ENCODE measurements around the gene ANKFY1.

ANKFY1 gene

DNA sequence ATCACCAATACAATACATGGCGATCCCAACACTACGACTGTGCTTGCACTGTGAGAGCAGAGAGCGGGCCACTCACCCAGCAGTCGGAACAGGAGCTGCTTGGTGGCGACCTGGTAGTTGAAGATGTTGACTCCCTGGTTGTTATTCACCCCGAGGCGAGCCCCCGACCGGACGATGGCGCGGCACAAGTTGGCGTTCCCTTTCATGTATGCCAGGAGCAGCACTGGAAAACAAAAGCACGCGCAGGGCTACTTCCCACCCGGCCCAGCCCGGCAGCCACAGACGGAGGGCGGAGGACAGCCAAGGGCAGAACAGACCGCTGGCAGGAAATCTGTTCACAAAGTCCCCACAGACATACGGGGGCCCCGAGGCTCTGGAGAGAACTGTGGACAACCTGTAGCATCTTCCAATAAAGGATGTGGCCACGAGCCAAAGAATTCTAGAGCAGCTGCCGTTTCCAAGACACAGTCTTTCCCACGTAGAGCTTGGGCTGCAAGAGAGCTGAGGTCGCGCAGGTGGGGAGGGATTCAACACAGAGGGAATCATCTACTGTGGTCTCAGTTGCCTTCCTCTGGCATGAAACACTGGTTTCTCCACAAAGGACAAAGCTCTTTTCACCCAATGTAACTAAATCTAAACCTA lies 93.0 kb downstream of the ANKFY1 start:
- TF ChIP-seq ZNF274 (IDR thresholded peaks at IDR 0.05; ENCODE audit: low read depth, low read length) = no peak
- H3K4me3 ChIP-seq (ENCODE audit: low read length) = no peak overlapping the region

DNA sequence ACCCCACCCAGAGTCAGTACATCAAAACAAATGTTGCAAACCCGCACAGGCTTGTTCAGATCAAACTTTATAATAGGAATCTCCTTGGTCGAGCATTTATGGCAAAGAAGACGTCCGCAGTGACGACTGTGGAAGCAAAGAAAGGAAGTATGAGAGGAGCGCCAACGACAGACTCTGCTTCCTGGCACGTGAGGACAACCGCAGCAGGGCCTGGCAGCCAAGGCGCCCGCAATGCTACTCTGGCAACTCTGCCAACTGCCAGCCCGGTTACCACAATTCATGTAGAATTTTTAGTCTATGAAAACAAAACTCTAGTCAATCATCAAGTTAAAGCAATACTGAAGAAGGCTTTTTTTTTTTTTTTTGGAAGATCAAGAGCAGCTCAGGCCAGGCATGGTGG lies 96.0 kb downstream of the ANKFY1 start:
- no peak for TF ChIP-seq ZNF274 (IDR thresholded peaks at IDR 0.05; ENCODE audit: low read depth, low read length)
- H3K4me3 ChIP-seq (ENCODE audit: low read length) = no peak overlapping the region

DNA sequence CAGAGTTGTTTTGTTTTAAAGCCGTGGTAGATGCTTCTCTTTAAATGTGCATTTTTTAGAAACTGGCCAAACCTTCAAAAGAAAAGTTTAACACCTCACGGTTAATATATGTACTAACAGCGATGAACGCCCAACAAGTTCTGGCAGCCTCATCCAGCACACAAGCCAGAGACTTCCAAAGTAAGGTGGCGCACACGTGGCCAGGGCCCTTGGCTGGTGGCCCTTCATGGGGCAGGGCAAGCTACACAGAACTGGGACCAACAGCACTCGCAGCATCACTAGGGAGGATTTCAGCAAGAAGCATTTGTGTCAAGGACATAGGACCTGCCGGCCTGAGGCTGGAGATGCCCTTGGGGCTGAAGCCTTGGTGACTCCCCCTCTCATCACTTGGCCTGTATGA lies 97.4 kb downstream of the ANKFY1 start:
- H3K4me3 ChIP-seq (ENCODE audit: low read length) = no peak overlapping the region
- TF ChIP-seq ZNF274 (IDR thresholded peaks at IDR 0.05; ENCODE audit: low read depth, low read length) = no peak

DNA sequence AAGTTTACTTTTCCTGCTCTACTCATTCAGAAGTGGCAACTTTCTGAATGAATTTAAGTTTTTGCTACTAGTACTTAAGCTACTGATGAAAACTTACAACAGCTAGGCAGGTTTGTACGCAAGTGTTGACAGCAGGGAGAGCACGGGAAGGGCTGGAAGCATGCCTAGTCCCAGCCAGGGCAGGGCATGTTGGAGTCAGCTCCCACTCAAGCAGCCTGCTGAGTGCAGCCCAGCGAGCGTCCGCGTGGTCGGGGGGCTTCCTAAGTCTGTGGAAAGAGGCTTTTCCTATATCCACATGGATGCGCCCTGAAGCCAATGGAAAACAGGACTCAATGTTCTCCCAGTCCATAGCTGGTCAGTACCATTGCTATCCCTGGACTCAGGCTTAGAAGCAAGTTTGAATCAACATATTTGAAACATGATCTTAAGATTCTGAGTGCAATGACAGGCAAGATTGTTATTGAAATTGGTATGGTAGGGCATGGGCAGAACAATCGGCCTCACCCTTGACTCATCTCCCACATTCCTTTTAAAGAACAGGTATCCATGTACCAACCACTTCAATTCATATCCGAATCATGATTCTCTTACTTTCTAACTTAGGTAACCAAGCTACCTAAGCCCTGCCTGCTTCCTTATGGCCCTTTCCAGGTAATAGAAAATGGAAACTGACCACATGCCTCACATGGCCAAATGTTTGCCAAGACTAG lies 98.3 kb downstream of the ANKFY1 start:
- TF ChIP-seq ZNF274 (IDR thresholded peaks at IDR 0.05; ENCODE audit: low read depth, low read length) = no peak

DNA sequence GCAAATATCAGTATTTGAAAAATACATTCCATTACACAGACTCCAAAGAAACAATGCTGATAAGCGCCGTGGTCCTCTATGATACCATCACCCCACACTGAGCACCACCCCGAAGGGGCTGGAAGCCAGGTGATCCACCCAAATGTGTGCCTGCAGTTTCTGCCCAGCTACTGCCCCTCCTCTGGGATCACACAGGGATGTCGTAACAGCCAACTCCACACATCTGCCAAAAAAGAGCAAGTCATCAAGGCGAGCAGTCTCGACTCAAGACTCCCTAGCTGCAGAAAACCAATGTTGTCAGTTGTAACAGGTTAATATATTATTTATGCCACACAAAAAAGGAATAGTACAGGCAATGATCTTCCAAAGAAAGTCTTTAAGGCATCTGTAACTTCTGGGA lies 99.8 kb downstream of the ANKFY1 start:
- no peak overlapping the region for H3K4me3 ChIP-seq (ENCODE audit: low read length)
- no peak for TF ChIP-seq ZNF274 (IDR thresholded peaks at IDR 0.05; ENCODE audit: low read depth, low read length)

More for the DNA sequence above, 98.3 kb downstream of the ANKFY1 start:
- H3K4me3 ChIP-seq (ENCODE audit: low read length) = no peak overlapping the region

DNA sequence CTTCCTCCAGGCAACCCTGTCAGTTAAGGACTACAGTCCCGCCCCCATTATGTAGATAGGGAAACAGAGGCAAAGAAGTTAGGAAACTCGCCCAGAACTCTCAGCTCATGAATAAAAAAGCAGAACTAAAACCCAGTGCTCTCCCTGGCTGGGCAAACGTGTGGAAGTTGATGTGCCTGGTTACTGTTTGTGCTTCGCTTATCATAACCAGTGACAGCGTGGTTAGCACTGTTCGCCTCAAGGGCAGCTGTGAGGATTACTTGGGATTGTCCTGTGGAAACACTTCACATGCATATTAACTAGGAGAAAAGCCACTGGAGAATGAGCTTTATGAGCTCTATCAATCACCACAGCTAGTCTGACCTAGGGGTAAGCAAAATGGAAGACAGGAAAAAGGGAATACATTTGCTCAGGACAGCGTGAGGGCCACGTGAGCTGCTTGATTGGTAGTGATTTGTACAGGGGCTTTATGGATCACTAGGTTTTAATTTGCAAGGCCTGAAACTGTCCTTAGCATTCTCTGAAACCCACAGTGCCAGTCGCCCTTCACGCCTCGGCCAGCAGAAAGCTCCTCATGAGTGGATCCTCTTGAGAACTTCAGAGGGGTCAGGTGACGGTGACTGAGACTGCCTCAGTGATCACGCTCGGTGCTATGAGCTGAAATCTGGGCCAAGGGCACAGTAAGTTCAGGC lies 100.9 kb downstream of the ANKFY1 start:
- H3K4me3 ChIP-seq (ENCODE audit: low read length) = no peak overlapping the region
- no peak for TF ChIP-seq ZNF274 (IDR thresholded peaks at IDR 0.05; ENCODE audit: low read depth, low read length)

DNA sequence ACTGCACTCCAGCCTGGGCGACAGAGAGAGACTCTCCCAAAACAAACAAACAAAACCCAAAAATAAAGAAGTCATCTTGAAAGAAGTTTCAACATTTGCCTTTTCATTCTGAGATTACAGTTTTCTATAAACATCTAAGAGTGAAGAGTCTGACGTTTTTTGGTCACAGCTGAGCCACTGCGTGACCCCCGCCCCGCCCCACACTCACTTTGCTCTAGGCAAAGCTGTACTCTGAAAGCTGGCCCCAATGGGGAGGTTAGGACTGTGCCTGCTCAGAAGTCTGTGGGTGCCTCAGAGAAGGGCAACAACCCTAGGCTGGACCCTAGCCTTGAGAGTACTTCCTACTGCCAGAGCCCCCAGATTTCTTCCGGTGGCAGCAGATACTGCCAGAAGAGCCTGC lies 101.5 kb downstream of the ANKFY1 start:
- no peak overlapping the region for H3K4me3 ChIP-seq (ENCODE audit: low read length)
- TF ChIP-seq ZNF274 (IDR thresholded peaks at IDR 0.05; ENCODE audit: low read depth, low read length) = no peak

DNA sequence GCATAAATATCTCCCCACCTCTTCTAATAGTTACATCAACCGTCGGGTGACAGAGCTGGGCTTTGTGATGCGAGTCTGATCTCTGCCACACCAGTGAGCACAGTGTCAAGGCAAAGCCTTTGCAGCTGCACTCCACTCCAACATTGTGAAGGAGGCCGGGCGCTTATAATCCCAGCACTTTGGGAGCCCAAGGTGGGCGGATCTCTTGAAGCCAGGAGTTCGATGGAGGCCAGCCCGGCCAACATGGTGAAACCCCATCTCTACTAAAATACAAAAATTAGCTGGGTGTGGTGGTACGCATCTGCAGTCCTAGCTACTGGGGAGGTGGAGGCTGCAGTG lies 101.8 kb downstream of the ANKFY1 start:
- no peak for TF ChIP-seq ZNF274 (IDR thresholded peaks at IDR 0.05; ENCODE audit: low read depth, low read length)
- H3K4me3 ChIP-seq (ENCODE audit: low read length) = no peak overlapping the region

DNA sequence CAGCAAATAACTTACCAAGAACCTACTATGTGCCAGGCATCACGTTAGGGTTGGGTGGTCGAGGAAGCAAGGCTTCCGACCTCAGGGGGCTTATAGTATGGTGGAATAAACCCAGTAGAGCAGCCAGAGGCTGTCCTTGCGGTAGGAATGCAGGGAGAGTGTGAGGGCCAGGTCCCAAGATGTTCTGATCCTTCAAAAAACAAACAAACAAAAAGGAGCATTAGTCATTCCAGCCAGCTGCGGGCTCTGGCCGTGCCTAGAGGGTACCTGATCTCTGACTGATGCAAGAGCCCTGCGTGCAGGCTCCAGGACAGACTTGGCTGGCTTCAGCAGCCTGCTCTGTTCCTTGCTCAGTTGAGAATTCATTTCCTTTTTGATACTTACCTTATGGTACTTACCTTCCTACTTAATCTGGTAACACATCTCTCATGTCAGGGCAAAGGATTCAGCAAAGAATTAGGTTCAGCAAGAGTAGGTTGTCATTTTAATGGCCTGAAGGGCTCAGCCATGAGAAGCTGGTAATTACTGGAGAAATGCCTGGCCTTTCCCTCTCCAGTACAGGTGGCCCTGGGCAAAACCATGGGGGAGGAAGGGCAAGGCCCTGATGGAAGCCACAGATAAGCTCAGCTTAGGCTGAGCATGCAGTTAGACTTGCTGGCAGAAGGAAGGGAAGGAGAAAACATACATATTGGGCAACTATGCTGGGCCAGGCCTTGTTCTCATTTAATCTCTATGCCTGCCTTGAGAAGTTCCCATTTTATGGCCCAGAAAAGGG lies 102.4 kb downstream of the ANKFY1 start:
- no peak overlapping the region for H3K4me3 ChIP-seq (ENCODE audit: low read length)
- no peak for TF ChIP-seq ZNF274 (IDR thresholded peaks at IDR 0.05; ENCODE audit: low read depth, low read length)

DNA sequence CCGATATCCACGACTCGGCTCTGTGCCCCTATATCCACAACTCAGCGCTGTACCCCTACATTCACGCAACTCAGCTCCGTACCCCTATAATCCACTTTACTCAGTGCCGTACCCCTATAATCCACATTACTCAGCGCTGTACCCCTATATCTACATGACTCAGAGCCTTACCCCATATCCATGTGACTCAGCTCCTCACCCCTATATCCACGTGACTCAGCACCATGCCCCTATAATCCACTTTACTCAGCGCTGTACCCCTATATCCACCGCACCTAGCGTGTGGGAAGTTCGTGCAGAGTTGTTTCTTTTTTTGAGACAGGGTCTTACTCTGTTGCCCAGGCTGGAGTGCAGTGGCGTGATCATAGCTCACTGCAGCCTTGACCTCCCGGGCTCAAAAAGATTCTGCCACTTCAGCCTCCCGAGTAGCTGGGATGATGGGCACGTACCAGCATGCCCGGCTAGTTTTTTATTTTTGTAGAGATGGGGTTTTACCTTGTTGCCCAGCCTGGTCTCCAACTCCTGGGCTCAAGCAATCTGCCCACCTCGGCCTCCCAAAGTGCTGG lies 103.4 kb downstream of the ANKFY1 start:
- H3K4me3 ChIP-seq (ENCODE audit: low read length) = no peak overlapping the region
- no peak for TF ChIP-seq ZNF274 (IDR thresholded peaks at IDR 0.05; ENCODE audit: low read depth, low read length)

DNA sequence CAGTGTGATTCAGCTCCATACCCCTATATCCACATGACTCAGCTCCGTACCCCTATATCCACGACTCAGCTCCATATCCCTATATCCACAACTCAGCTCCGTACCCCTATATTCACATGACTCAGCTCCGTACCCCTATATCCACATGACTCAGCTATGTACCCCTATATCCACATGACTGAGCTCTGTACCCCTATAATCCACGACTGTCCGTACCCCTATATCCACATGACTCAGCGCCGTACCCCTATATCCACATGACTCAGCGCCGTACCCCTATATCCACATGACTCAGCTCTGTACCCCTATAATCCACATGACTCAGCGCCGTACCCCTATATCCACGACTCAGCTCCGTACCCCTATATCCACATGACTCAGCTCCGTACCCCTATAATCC lies 104.0 kb downstream of the ANKFY1 start:
- H3K4me3 ChIP-seq (ENCODE audit: low read length) = no peak overlapping the region
- no peak for TF ChIP-seq ZNF274 (IDR thresholded peaks at IDR 0.05; ENCODE audit: low read depth, low read length)

DNA sequence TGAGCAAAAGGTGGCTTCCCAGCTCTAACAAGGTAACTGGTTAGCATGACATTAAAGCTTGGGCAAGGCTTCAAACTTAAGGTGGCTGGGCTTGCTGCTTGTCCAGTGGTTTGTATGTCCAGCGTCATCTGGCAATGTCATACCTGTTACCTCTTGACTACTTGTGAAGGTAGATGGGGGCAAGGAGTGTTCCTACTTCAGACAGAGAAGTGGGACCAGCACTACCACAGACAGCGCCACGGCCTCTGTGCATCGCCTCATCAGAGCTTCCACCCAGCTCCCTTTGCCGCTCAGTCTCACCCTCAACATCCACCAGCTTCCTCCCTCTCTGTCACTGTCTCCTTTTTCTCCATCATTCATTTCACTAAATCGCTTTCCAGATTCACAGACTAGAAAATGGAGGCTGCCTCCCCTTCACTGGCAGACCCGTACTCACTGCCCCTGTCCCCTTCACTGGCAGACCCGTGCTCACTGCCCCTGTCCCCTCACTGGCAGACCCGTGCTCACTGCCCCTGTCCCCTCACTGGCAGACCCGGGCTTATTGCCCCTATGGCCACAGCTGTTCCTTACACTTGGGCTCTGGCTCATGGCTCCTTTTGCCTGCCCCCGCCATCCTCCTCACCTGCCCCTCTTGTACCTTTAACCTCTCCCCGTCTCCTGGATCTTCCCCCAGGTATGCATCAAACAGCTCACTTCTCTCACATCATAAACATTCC lies 106.0 kb downstream of the ANKFY1 start:
- H3K4me3 ChIP-seq (ENCODE audit: low read length) = no peak overlapping the region
- TF ChIP-seq ZNF274 (IDR thresholded peaks at IDR 0.05; ENCODE audit: low read depth, low read length) = no peak

DNA sequence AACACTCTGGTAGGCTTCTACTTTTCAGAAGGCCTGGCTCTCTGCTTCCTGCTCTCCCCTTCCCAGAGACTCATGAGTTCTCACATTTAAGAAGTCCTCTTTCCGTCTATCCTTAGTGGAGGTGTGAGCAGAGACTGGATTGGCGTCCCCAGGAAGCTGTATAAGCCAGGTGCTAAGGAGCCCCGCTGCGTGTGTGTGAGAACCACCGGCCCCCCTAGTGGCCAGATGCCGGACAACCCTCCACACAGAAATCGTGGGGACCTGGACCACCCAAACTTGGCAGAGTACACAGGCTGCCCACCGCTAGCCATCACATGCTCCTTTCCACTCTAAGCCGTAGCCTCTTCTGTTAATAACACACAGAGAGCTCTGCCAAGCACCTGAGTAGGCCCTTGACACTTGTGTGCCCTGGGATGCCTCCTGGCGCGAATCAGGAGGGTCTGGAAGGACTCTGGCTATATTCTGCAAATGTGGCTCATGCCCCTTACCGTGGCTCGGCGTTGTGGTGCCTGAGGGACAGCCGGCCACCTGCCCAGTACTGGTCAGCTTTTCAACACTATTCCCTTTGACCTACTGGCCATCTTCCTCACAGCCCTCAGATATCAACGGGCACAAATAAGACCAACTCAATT lies 106.9 kb downstream of the ANKFY1 start:
- H3K4me3 ChIP-seq (ENCODE audit: low read length) = no peak overlapping the region
- no peak for TF ChIP-seq ZNF274 (IDR thresholded peaks at IDR 0.05; ENCODE audit: low read depth, low read length)
